ENCODE measurements around the gene PCDH9. TPM values are rescaled to one million over a fixed set of nuclear protein-coding genes. Genes with fewer than 3 reads are reported as not detected.

The PCDH9 gene
- polyA plus RNA-seq, 1 experiment, result 3.3 TPM

DNA sequence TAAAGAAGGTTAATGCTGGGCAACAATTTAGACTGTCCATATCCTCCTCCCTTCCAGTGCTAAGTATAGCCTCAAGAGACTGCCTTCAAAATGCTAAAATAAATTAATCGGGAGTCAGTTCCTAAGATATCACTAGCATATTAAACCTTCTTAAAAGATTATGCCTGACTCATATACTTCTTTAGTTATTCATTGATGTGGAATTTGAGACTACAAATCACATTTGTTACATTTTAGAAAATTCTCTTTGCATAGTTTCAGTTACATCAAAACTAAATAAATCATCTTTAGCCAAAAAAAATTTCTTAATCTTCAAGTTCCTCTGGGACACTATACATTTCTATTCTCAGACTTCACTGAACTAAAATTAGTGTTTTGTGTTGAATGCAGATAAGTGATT lies 769.1 kb downstream of the PCDH9 start:
- no peak for DNase-seq (ENCODE audit: low read depth, low spot score)
- H3K4me3 ChIP-seq (ENCODE audit: low read depth, low read length), result no peak overlapping the region
- CTCF ChIA-PET, result no interaction called here

DNA sequence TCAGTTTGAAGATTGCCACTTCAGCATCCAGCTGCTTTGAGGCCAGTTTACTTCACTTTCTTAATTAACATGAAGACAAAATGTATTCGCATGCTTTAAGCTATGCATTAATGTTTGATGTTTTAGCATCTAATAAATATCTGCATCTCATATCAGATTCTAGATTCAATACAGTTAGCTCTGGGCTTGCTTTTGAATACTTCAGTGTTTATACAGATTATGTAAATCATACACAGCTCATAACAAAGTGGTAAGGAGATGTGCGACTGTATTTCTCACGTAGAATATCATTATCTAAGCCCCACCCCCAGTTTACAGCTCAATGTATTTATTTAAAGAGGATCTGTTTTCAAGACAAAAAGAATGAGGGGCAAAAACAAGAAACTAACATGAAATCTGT lies 770.5 kb downstream of the PCDH9 start:
- Histone ChIP-seq H3K9me3 (ENCODE audit: control insufficient read depth, insufficient read depth, low read length) (no peaks in the 10 kb centered on the region), H3K27ac (ENCODE audit: low read depth, low read length) (no peak overlapping the region), H3K27me3 (ENCODE audit: control insufficient read depth, insufficient read depth, low read length) (no peaks in the 10 kb centered on the region), H3K4me3 (ENCODE audit: low read depth, low read length) (no peak overlapping the region)
- POLR2A ChIA-PET, result no interaction called here
- TF ChIP-seq, protein P1, sequence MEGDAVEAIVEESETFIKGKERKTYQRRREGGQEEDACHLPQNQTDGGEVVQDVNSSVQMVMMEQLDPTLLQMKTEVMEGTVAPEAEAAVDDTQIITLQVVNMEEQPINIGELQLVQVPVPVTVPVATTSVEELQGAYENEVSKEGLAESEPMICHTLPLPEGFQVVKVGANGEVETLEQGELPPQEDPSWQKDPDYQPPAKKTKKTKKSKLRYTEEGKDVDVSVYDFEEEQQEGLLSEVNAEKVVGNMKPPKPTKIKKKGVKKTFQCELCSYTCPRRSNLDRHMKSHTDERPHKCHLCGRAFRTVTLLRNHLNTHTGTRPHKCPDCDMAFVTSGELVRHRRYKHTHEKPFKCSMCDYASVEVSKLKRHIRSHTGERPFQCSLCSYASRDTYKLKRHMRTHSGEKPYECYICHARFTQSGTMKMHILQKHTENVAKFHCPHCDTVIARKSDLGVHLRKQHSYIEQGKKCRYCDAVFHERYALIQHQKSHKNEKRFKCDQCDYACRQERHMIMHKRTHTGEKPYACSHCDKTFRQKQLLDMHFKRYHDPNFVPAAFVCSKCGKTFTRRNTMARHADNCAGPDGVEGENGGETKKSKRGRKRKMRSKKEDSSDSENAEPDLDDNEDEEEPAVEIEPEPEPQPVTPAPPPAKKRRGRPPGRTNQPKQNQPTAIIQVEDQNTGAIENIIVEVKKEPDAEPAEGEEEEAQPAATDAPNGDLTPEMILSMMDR (IDR thresholded peaks at IDR 0.05; ENCODE audit: low read depth, low read length), result no peak
- CTCF ChIA-PET, result no interaction called here
- DNase-seq (ENCODE audit: low read depth, low spot score), result no peak

More for the DNA sequence above, 769.1 kb downstream of the PCDH9 start:
- POLR2A ChIA-PET, result no interaction called here
- no peak overlapping the region for H3K27ac ChIP-seq (ENCODE audit: low read depth, low read length)
- H3K9me3 ChIP-seq (ENCODE audit: control insufficient read depth, insufficient read depth, low read length), result no peaks in the 10 kb centered on the region
- TF ChIP-seq, protein P1 (IDR thresholded peaks at IDR 0.05; ENCODE audit: low read depth, low read length), result no peak
- no peaks in the 10 kb centered on the region for H3K27me3 ChIP-seq (ENCODE audit: control insufficient read depth, insufficient read depth, low read length)

DNA sequence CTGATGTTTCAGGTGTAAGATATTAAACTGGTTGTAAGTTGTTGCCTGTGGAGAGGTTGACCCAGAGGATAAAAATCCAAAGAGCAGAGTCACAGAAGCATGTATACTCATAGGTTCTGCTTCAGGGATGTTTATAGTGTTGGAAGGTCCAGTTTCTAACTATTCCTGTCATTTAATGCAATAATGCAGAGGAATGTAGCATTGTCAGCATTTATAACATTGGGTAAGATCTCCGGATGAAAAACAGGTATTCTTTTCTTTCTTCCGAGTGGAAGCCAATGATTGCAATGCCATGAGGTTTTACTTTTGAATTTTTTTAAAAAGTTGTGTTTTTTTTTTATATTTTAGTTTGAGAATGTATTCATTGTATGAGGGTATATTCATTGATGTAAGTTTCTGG lies 771.0 kb downstream of the PCDH9 start:
- DNase-seq (ENCODE audit: low read depth, low spot score), result no peak
- ChIA-PET CTCF (no interaction called here), POLR2A (no interaction called here)
- Histone ChIP-seq H3K27ac (ENCODE audit: low read depth, low read length) (no peak overlapping the region), H3K27me3 (ENCODE audit: control insufficient read depth, insufficient read depth, low read length) (no peaks in the 10 kb centered on the region), H3K4me3 (ENCODE audit: low read depth, low read length) (no peak overlapping the region), H3K9me3 (ENCODE audit: control insufficient read depth, insufficient read depth, low read length) (no peaks in the 10 kb centered on the region)
- TF ChIP-seq, protein P1 (IDR thresholded peaks at IDR 0.05; ENCODE audit: low read depth, low read length), result no peak

DNA sequence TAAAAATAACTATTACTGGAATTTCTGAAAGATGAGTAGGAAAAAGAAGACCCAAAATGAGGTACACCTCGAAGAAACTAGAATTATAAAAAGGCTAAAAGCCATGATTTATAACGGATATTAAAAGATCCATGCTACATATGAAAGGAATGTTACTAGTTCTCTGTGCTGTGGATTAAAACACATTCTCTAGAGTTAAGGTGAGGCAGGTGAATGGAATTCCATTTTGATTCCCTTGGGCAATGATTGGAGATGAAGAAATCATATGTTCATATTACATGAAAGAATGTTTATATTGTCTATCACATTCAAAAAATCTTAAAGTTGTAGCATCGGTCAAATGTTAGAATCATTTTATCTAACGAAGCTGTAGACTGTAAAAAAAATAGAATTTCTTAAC lies 783.7 kb downstream of the PCDH9 start:
- TF ChIP-seq, protein P1 (IDR thresholded peaks at IDR 0.05; ENCODE audit: low read depth, low read length), result no peak
- H3K27me3 ChIP-seq (ENCODE audit: control insufficient read depth, insufficient read depth, low read length), result no peaks in the 10 kb centered on the region
- no peak overlapping the region for H3K27ac ChIP-seq (ENCODE audit: low read depth, low read length)
- CTCF ChIA-PET, result no interaction called here
- no peak overlapping the region for H3K4me3 ChIP-seq (ENCODE audit: low read depth, low read length)
- POLR2A ChIA-PET, result no interaction called here
- DNase-seq (ENCODE audit: low read depth, low spot score), result no peak
- no peaks in the 10 kb centered on the region for H3K9me3 ChIP-seq (ENCODE audit: control insufficient read depth, insufficient read depth, low read length)

DNA sequence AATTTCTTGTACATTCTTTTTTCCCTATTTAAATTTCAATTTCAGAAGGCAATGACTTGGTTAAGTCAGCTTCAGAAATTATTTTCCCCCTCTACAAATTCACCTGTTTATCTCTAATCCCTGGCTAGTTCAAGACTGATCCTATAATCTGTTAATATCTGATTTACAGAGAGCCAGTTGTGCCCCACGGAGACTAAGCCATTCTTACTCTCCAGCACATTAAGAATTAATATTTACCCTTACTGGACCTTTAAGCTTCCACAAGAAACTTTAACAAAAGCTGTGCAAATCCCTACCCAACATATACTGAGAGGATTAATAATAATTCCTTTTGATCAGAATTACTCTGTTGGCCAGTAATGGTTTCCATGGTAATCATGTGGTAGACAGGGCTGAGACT lies 786.2 kb downstream of the PCDH9 start:
- H3K4me3 ChIP-seq (ENCODE audit: low read depth, low read length), result no peak overlapping the region
- H3K27ac ChIP-seq (ENCODE audit: low read depth, low read length), result no peak overlapping the region
- TF ChIP-seq, protein P1 (IDR thresholded peaks at IDR 0.05; ENCODE audit: low read depth, low read length), result no peak
- CTCF ChIA-PET, result no interaction called here
- H3K9me3 ChIP-seq (ENCODE audit: control insufficient read depth, insufficient read depth, low read length), result no peaks in the 10 kb centered on the region
- POLR2A ChIA-PET, result no interaction called here
- no peak for DNase-seq (ENCODE audit: low read depth, low spot score)
- H3K27me3 ChIP-seq (ENCODE audit: control insufficient read depth, insufficient read depth, low read length), result no peaks in the 10 kb centered on the region

Measured in AG04450 (cell line).